ENCODE results near the gene CLMN. TPM values are rescaled to one million over a fixed set of nuclear protein-coding genes. Genes with fewer than 3 reads are reported as not detected.

Gene CLMN
- total and polyA plus RNA-seq, 4 donors, result 4.5 to 33.5 (median 11.7) TPM

GRCh38 chr14:95260537-95261361 lies 59.0 kb downstream of the CLMN start:
- Histone ChIP-seq H3K36me3 (ENCODE audit: control insufficient read depth in 4 of 4, insufficient read depth in 4 of 4, low read length in 4 of 4) (peaks cover 0 to 2% (median 0%) of the 10 kb centered on the region in 4 donors), H3K27ac (ENCODE audit: low read depth in 1 of 2, low read length in 1 of 2) (no peak overlapping the region), H3K4me1 (ENCODE audit: control insufficient read depth in 5 of 5, insufficient read depth in 5 of 5, low read length in 5 of 5) (peaks cover 7 to 17% (median 9%) of the 10 kb centered on the region in 5 donors), H3K4me3 (no peak overlapping the region), H3K9me3 (ENCODE audit: control insufficient read depth in 4 of 4, insufficient read depth in 3 of 4, low read length in 3 of 4) (no peaks in the 10 kb centered on the region), H3K27me3 (ENCODE audit: control insufficient read depth in 3 of 3, insufficient read depth in 3 of 3, low read length in 2 of 3) (no peaks in the 10 kb centered on the region), H3K9ac (ENCODE audit: insufficient read depth in 1 of 2, low read length in 2 of 2) (no peak overlapping the region)
- DNase-seq, result no peak
- TF ChIP-seq CTCF (IDR thresholded peaks at IDR 0.05; ENCODE audit: control extremely low read depth, extremely low read depth), result no peak
- ATAC-seq (ENCODE audit: insufficient read depth, low FRiP score), result no peak
- 87 to 95% methylated on average over 19 of the region's 19 CpGs for WGBS, 2 donors

GRCh38 chr14:95258754-95259593 lies 60.7 kb downstream of the CLMN start:
- peaks cover 0 to 18% (median 5%) of the 10 kb centered on the region in 5 donors for H3K4me1 ChIP-seq (ENCODE audit: control insufficient read depth in 5 of 5, insufficient read depth in 5 of 5, low read length in 5 of 5)
- TF ChIP-seq CTCF (IDR thresholded peaks at IDR 0.05; ENCODE audit: control extremely low read depth, extremely low read depth), result no peak
- no peaks in the 10 kb centered on the region for H3K27me3 ChIP-seq (ENCODE audit: control insufficient read depth in 3 of 3, insufficient read depth in 3 of 3, low read length in 2 of 3)
- no peak overlapping the region for H3K4me3 ChIP-seq
- H3K27ac ChIP-seq (ENCODE audit: low read depth in 1 of 2, low read length in 1 of 2), result no peak overlapping the region
- WGBS, 2 donors, result 43 to 49% methylated on average over 12 of the region's 12 CpGs
- ATAC-seq (ENCODE audit: insufficient read depth, low FRiP score) (no peak), DNase-seq (peak in 1 of 3 donors; percentile 33)
- peaks cover 0 to 2% (median 0%) of the 10 kb centered on the region in 4 donors for H3K36me3 ChIP-seq (ENCODE audit: control insufficient read depth in 4 of 4, insufficient read depth in 4 of 4, low read length in 4 of 4)
- H3K9ac ChIP-seq (ENCODE audit: insufficient read depth in 1 of 2, low read length in 2 of 2), result no peak overlapping the region
- no peaks in the 10 kb centered on the region for H3K9me3 ChIP-seq (ENCODE audit: control insufficient read depth in 4 of 4, insufficient read depth in 3 of 4, low read length in 3 of 4)

GRCh38 chr14:95258156-95258555 lies 61.6 kb downstream of the CLMN start:
- WGBS, 2 donors, result 93 to 97% methylated on average over 2 of the region's 2 CpGs
- DNase-seq (no peak), ATAC-seq (ENCODE audit: insufficient read depth, low FRiP score) (no peak)

More at GRCh38 chr14:95258156-95258555, 61.6 kb downstream of the CLMN start:
- Histone ChIP-seq H3K36me3 (ENCODE audit: control insufficient read depth in 4 of 4, insufficient read depth in 4 of 4, low read length in 4 of 4) (peaks cover 0 to 2% (median 0%) of the 10 kb centered on the region in 4 donors), H3K4me3 (no peak overlapping the region), H3K9ac (ENCODE audit: insufficient read depth in 1 of 2, low read length in 2 of 2) (no peak overlapping the region), H3K27me3 (ENCODE audit: control insufficient read depth in 3 of 3, insufficient read depth in 3 of 3, low read length in 2 of 3) (no peaks in the 10 kb centered on the region), H3K4me1 (ENCODE audit: control insufficient read depth in 5 of 5, insufficient read depth in 5 of 5, low read length in 5 of 5) (peaks cover 0 to 20% (median 5%) of the 10 kb centered on the region in 5 donors), H3K9me3 (ENCODE audit: control insufficient read depth in 4 of 4, insufficient read depth in 3 of 4, low read length in 3 of 4) (no peaks in the 10 kb centered on the region), H3K27ac (ENCODE audit: low read depth in 1 of 2, low read length in 1 of 2) (no peak overlapping the region)
- TF ChIP-seq CTCF (IDR thresholded peaks at IDR 0.05; ENCODE audit: control extremely low read depth, extremely low read depth), result no peak

Data from lung (tissue), 12 donors.